OCI-LY3 (cell line): Measurements from ENCODE around the gene IFNAR1.

Experiments
- H2AFZ ChIP-seq: fragments of 200-600, 300-600 bp; shearing (Covaris generic); 2 replicates; pipeline ENCODE4 v1.6.0; 2014; ENCODE audit warnings: antibody characterized with exemption, low read depth, low read length
- H3K27ac ChIP-seq: fragments of 200-600, 300-600 bp; sonication (generic); 2 replicates; pipeline ENCODE4 v1.5.1; 2014; ENCODE audit warnings: mild to moderate bottlenecking, low read length, moderate library complexity, mixed read lengths
- H3K27me3 ChIP-seq: fragments of 200-600, 300-600 bp; sonication (generic); 2 replicates; pipeline ENCODE4 v1.6.1; 2014; ENCODE audit warnings: low read depth, low read length, mixed read lengths
- H3K36me3 ChIP-seq: fragments of 200-600, 300-600 bp; sonication (generic); replicated peaks from 2 replicates; pipeline ENCODE3; 2014; ENCODE audit warnings: low read depth, low read length, mixed read lengths
- H3K4me1 ChIP-seq: fragments of 300-600, 200-600 bp; sonication (generic); 2 replicates; pipeline ENCODE4 v1.6.1; 2014; ENCODE audit warnings: low read length, mixed read lengths
- H3K4me2 ChIP-seq: fragments of 200-600, 300-600 bp; sonication (generic); 2 replicates; pipeline ENCODE4 v1.6.1; 2014; ENCODE audit warnings: low read length, mixed read lengths
- H3K4me3 ChIP-seq: fragments of 300-600, 200-600 bp; sonication (generic); 2 replicates; pipeline ENCODE4 v1.5.1; 2014; ENCODE audit warnings: antibody characterized with exemption, mild to moderate bottlenecking, low read length, moderate library complexity
- H3K79me2 ChIP-seq: fragments of 300-600, 200-600 bp; shearing (Covaris generic); 2 replicates; pipeline ENCODE4 v1.6.1; 2014; ENCODE audit warnings: mild to moderate bottlenecking, low read length, mixed read lengths
- H3K9ac ChIP-seq: fragments of 300-600, 200-600 bp; shearing (Covaris generic); 2 replicates; pipeline ENCODE4 v1.6.0; 2014; ENCODE audit warnings: mild to moderate bottlenecking, low read length, moderate library complexity
- H3K9me3 ChIP-seq: fragments of 200-600, 300-600 bp; shearing (Covaris generic); 2 replicates; pipeline ENCODE4 v1.6.1; 2014; ENCODE audit warnings: low read length, mixed read lengths; ENCODE audit not compliant: insufficient read depth
- H4K20me1 ChIP-seq: fragments of 200-600, 300-600 bp; sonication (generic); 2 replicates; pipeline ENCODE4 v1.6.1; 2016; ENCODE audit warnings: low read length, mixed read lengths; ENCODE audit not compliant: insufficient read depth
- EZH2phosphoT487 ChIP-seq: fragments of 200-600 bp; shearing (Covaris generic); IDR thresholded peaks from 2 replicates; pipeline ENCODE4 v1.6.1; 2018; ENCODE audit warnings: antibody characterized with exemption, mixed run types, low read depth
- TF ChIP-seq, protein P1 (sequence below): fragments of 200-600, 300-600 bp; sonication (generic); IDR thresholded peaks from 2 replicates; pipeline ENCODE4 v1.5.1; 2014; ENCODE audit warnings: antibody characterized with exemption, low read length, low read depth

Gene IFNAR1

DNA sequence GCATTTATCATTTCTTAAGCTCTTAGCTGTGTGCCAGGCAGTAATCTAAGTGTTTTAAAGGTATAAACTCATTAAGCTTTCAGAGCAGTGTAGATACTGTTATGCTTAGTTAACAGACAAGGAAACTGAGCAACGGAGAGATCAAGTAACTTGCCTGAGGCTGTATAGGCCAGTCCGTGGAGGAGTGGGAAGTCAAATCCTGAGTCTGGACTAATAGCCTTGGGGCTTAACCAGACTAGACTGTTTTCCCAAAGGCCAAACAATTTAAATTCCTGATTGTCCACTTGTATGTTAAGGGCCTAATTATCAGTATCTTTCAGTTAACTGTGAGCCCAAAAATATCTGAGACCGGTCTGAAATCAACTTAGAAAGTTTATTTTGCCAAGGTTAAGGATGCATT lies 2.6 kb downstream of the IFNAR1 start:
- TF ChIP-seq, protein P1, sequence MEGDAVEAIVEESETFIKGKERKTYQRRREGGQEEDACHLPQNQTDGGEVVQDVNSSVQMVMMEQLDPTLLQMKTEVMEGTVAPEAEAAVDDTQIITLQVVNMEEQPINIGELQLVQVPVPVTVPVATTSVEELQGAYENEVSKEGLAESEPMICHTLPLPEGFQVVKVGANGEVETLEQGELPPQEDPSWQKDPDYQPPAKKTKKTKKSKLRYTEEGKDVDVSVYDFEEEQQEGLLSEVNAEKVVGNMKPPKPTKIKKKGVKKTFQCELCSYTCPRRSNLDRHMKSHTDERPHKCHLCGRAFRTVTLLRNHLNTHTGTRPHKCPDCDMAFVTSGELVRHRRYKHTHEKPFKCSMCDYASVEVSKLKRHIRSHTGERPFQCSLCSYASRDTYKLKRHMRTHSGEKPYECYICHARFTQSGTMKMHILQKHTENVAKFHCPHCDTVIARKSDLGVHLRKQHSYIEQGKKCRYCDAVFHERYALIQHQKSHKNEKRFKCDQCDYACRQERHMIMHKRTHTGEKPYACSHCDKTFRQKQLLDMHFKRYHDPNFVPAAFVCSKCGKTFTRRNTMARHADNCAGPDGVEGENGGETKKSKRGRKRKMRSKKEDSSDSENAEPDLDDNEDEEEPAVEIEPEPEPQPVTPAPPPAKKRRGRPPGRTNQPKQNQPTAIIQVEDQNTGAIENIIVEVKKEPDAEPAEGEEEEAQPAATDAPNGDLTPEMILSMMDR = no peak
- no peak for TF ChIP-seq EZH2phosphoT487
- Histone ChIP-seq H3K4me3 (no peak overlapping the region), H2AFZ (no peak overlapping the region), H3K36me3 (peaks cover 10% of the 10 kb centered on the region), H3K4me2 (no peak overlapping the region), H3K9ac (no peak overlapping the region), H3K9me3 (no peaks in the 10 kb centered on the region), H3K4me1 (peaks cover 3% of the 10 kb centered on the region), H3K27me3 (no peaks in the 10 kb centered on the region), H3K27ac (no peak overlapping the region), H4K20me1 (no peaks in the 10 kb centered on the region; the same call in 1 of the 2 replicates), H3K79me2 (peaks cover 57% of the 10 kb centered on the region)

- no peak overlapping the region for H3K4me3 ChIP-seq
- H3K9me3 ChIP-seq = no peaks in the 10 kb centered on the region
- H3K4me1 ChIP-seq = peaks cover 3% of the 10 kb centered on the region
- no peak overlapping the region for H3K4me2 ChIP-seq
- H3K27me3 ChIP-seq = no peaks in the 10 kb centered on the region
- TF ChIP-seq, protein P1 = no peak
- TF ChIP-seq EZH2phosphoT487 = no peak
- H3K36me3 ChIP-seq = peaks cover 13% of the 10 kb centered on the region
- H3K9ac ChIP-seq = no peak overlapping the region
- H2AFZ ChIP-seq = no peak overlapping the region
- H3K79me2 ChIP-seq = peaks cover 58% of the 10 kb centered on the region
- no peaks in the 10 kb centered on the region; the same call in 1 of the 2 replicates for H4K20me1 ChIP-seq
- H3K27ac ChIP-seq = no peak overlapping the region
Observed at GRCh38 chr21:33327792-33328433, 3.1 kb downstream of the IFNAR1 start.

DNA sequence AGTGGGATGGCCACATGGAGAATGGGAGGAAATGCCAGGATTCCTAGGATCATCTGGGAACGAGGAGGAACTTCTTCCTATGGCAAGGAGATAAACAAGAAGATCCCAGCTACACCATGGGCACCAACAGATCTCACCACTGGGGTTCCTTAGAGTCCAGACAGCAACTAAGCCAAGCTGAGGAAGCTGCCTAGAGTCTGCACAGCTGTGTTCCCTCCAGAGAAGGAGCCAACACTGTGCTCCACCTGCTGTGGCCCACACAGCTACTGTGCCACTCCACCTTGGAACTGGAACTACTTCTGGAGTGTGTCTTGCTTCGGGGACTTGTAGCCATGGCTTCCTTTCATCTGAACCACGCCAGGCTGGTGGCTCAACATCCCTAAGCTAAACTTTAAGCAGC lies 6.0 kb downstream of the IFNAR1 start:
- Histone ChIP-seq H3K4me2 (no peak overlapping the region), H3K27ac (no peak overlapping the region), H3K27me3 (no peaks in the 10 kb centered on the region), H3K4me1 (peaks cover 2% of the 10 kb centered on the region), H3K9me3 (no peaks in the 10 kb centered on the region), H3K79me2 (peaks cover 52% of the 10 kb centered on the region), H4K20me1 (no peaks in the 10 kb centered on the region; the same call in 1 of the 2 replicates), H2AFZ (no peak overlapping the region), H3K36me3 (peaks cover 19% of the 10 kb centered on the region), H3K9ac (no peak overlapping the region), H3K4me3 (no peak overlapping the region)
- no peak for TF ChIP-seq EZH2phosphoT487
- TF ChIP-seq, protein P1 = no peak

DNA sequence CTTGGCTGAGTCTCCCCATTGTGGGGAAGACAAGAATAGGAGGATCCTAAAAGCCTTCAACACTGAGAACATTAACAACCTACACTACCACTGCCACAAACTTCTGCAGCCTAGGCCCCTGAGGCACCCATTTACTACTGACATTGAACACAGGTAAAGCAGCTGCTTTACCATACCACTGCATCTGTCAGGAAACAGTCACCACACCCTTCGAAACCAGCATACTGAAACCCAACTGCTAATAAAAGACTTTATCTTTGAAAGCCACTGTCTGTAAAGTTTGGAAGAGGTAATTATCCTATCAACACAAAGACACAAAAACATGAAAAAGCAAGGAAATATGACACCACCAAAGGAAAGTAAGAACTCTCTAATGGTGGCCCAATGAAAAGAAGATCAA lies 7.4 kb downstream of the IFNAR1 start:
- H3K4me3 ChIP-seq = no peak overlapping the region
- no peaks in the 10 kb centered on the region for H3K9me3 ChIP-seq
- no peak overlapping the region for H3K27ac ChIP-seq
- H4K20me1 ChIP-seq = no peaks in the 10 kb centered on the region; the same call in 1 of the 2 replicates
- no peaks in the 10 kb centered on the region for H3K27me3 ChIP-seq
- H3K4me1 ChIP-seq = no peaks in the 10 kb centered on the region
- H2AFZ ChIP-seq = no peak overlapping the region
- no peak overlapping the region for H3K4me2 ChIP-seq
- H3K36me3 ChIP-seq = peaks cover 19% of the 10 kb centered on the region
- H3K79me2 ChIP-seq = peaks cover 38% of the 10 kb centered on the region
- H3K9ac ChIP-seq = no peak overlapping the region
- TF ChIP-seq, protein P1 = no peak
- no peak for TF ChIP-seq EZH2phosphoT487
